Tongue (tissue), 2 donors: ENCODE data around the gene ATF7IP. TPM values are rescaled to one million over a fixed set of nuclear protein-coding genes. Genes with fewer than 3 reads are reported as not detected.

ENCODE experiments used
- DNase-seq: peaks from one replicate; pipeline ENCODE4 v3.0.0-alpha.2; 2015
- total RNA-seq: library from RNA; depleted of rRNA; stranded (reverse); fragments of >200 nt; gene quantifications from one replicate; pipeline ENCODE4 v1.2.3, GENCODE V29; 2014

The ATF7IP gene
- total RNA-seq, 1 donor from 2014 or later, result 70.9 TPM

- no peak for DNase-seq
Observed at GRCh38 chr12:14481201-14481600, 115.7 kb downstream of the ATF7IP start.

- DNase-seq, result no peak
Observed at GRCh38 chr12:14482361-14482760, 116.9 kb downstream of the ATF7IP start.

GRCh38 chr12:14482886-14483285 lies 117.4 kb downstream of the ATF7IP start:
- DNase-seq, result no peak

GRCh38 chr12:14495326-14495725 lies 129.8 kb downstream of the ATF7IP start:
- DNase-seq, result no peak

- no peak for DNase-seq
Observed at GRCh38 chr12:14505626-14506596, 140.4 kb downstream of the ATF7IP start.

GRCh38 chr12:14510574-14510973 lies 145.1 kb downstream of the ATF7IP start:
- no peak for DNase-seq

GRCh38 chr12:14514154-14514842 lies 148.8 kb downstream of the ATF7IP start:
- DNase-seq, result peak; percentile 71

GRCh38 chr12:14514946-14515345 lies 149.5 kb downstream of the ATF7IP start:
- DNase-seq, result no peak

GRCh38 chr12:14521822-14522221 lies 156.3 kb downstream of the ATF7IP start:
- DNase-seq, result no peak

- DNase-seq, result no peak
Observed at GRCh38 chr12:14525964-14526363, 160.5 kb downstream of the ATF7IP start.

GRCh38 chr12:14532152-14532551 lies 166.7 kb downstream of the ATF7IP start:
- no peak for DNase-seq

- no peak for DNase-seq
Observed at GRCh38 chr12:14537088-14537487, 171.6 kb downstream of the ATF7IP start.

GRCh38 chr12:14540801-14541462 lies 175.4 kb downstream of the ATF7IP start:
- no peak for DNase-seq

GRCh38 chr12:14545144-14546124 lies 180.0 kb downstream of the ATF7IP start:
- no peak for DNase-seq

- DNase-seq, result no peak
Observed at GRCh38 chr12:14547571-14547970, 182.1 kb downstream of the ATF7IP start.

GRCh38 chr12:14548609-14549008 lies 183.1 kb downstream of the ATF7IP start:
- no peak for DNase-seq

Other genes with a start within 250 kb of the ATF7IP start
- gene PLBD1, start 202.2 kb downstream of the ATF7IP start, total RNA-seq, result 16.9 TPM